CD4-positive, alpha-beta T cell treated with Interleukin-17A for 4 hours (primary cell): ENCODE measurements around the gene SPHKAP.
"Not testable (repeated sequence)": the region's sequence is repeated elsewhere in the genome, so short reads cannot be mapped to it uniquely, and the experiment has no call there.

Experiments
- DNase-seq: peaks from one replicate; pipeline ENCODE4 v3.0.0-alpha.2; 2020; ENCODE audit warnings: mixed read lengths

The SPHKAP gene

GRCh38 chr2:228102949-228103348, 78.5 kb downstream of the SPHKAP start:
- no peak for DNase-seq

- no peak for DNase-seq
These were observed 87.0 kb downstream of the SPHKAP start for GRCh38 chr2:228094377-228094921.

- no peak for DNase-seq
These were observed 89.4 kb downstream of the SPHKAP start for GRCh38 chr2:228092056-228092455.

- DNase-seq = no peak
These were observed 94.9 kb downstream of the SPHKAP start for GRCh38 chr2:228086561-228086960.

- no peak for DNase-seq
These were observed 96.8 kb downstream of the SPHKAP start for GRCh38 chr2:228084717-228085116.

- no peak for DNase-seq
These were observed 98.4 kb downstream of the SPHKAP start for GRCh38 chr2:228083131-228083530.

GRCh38 chr2:228082571-228082970, 98.9 kb downstream of the SPHKAP start:
- no peak for DNase-seq

- no peak for DNase-seq
These were observed 102.3 kb downstream of the SPHKAP start for GRCh38 chr2:228079194-228079593.

- DNase-seq = not testable (repeated sequence)
These were observed 104.8 kb downstream of the SPHKAP start for GRCh38 chr2:228076695-228077094.

GRCh38 chr2:228072669-228073068, 108.8 kb downstream of the SPHKAP start:
- DNase-seq = no peak

GRCh38 chr2:228067309-228067708, 114.2 kb downstream of the SPHKAP start:
- DNase-seq = no peak

- DNase-seq = no peak
These were observed 115.2 kb downstream of the SPHKAP start for GRCh38 chr2:228066126-228066798.

- DNase-seq = no peak
These were observed 115.8 kb downstream of the SPHKAP start for GRCh38 chr2:228065686-228066085.

GRCh38 chr2:228064796-228065315, 116.6 kb downstream of the SPHKAP start:
- DNase-seq = no peak

GRCh38 chr2:228064024-228064423, 117.5 kb downstream of the SPHKAP start:
- no peak for DNase-seq

GRCh38 chr2:228063558-228063957, 117.9 kb downstream of the SPHKAP start:
- DNase-seq = no peak

- no peak for DNase-seq
These were observed 121.8 kb downstream of the SPHKAP start for GRCh38 chr2:228059735-228060134.

GRCh38 chr2:228056293-228057097, 125.0 kb downstream of the SPHKAP start:
- DNase-seq = no peak

GRCh38 chr2:228048838-228049490, 132.5 kb downstream of the SPHKAP start:
- no peak for DNase-seq

GRCh38 chr2:228040995-228041394, 140.5 kb downstream of the SPHKAP start:
- DNase-seq = no peak

GRCh38 chr2:228039752-228040534, 141.5 kb downstream of the SPHKAP start:
- no peak for DNase-seq

- DNase-seq = no peak
These were observed 142.5 kb downstream of the SPHKAP start for GRCh38 chr2:228038967-228039366.
